GM12872 (cell line): ENCODE measurements around the gene OR2AJ1.

Experiments
- CTCF ChIP-seq: IDR thresholded peaks from 3 replicates; pipeline ENCODE4 v1.5.1; 2011; ENCODE audit warnings: low read depth, mild to moderate bottlenecking, low read length, moderate library complexity; ENCODE audit not compliant: insufficient read depth

Gene OR2AJ1

GRCh38 chr1:247924868-247925267, at the start of gene OR2AJ1:
Gene OR2AJ1 (plus strand): TSS chr1:247924889. CDS start chr1:247933769, 8,880 bp downstream.
- no peak for TF ChIP-seq CTCF

GRCh38 chr1:247883346-247883745, 41.3 kb upstream of the OR2AJ1 start:
- TF ChIP-seq CTCF = no peak

GRCh38 chr1:247884797-247885413, 39.8 kb upstream of the OR2AJ1 start:
- TF ChIP-seq CTCF = no peak

GRCh38 chr1:247895163-247895637, 29.5 kb upstream of the OR2AJ1 start, which contains the start of gene OR2W3:
Gene OR2W3 (plus strand): TSS chr1:247895587. CDS start chr1:247895587, 0 bp downstream.
- no peak for TF ChIP-seq CTCF

GRCh38 chr1:247895976-247896375, 28.7 kb upstream of the OR2AJ1 start:
- no peak for TF ChIP-seq CTCF

GRCh38 chr1:247904122-247904521, 20.6 kb upstream of the OR2AJ1 start:
- TF ChIP-seq CTCF = no peak

- no peak for TF ChIP-seq CTCF
Observed at GRCh38 chr1:247905181-247905580, 19.5 kb upstream of the OR2AJ1 start.
